ENCODE measurements around the gene KCNJ13.

- no peak for TF ChIP-seq CTCF (IDR thresholded peaks at IDR 0.05; ENCODE audit: low read depth, low read length)
- no peak for TF ChIP-seq EZH2phosphoT487 (IDR thresholded peaks at IDR 0.05; ENCODE audit: low read depth)
Measured at GRCh38 chr2:232728785-232729184, 47.6 kb downstream of the KCNJ13 start.
